Measurements from ENCODE around the gene KCNK16. TPM values are rescaled to one million over a fixed set of nuclear protein-coding genes. Genes with fewer than 3 reads are reported as not detected.

Gene KCNK16
- polyA plus RNA-seq, 1 donor, result not detected

- DNase-seq, result no peak
Observed at GRCh38 chr6:39276379-39276995, 46.0 kb downstream of the KCNK16 start.

GRCh38 chr6:39274903-39275302, 47.6 kb downstream of the KCNK16 start:
- DNase-seq, result no peak

GRCh38 chr6:39274471-39274870, 48.0 kb downstream of the KCNK16 start:
- no peak for DNase-seq

- no peak for DNase-seq
Observed at GRCh38 chr6:39273406-39273821, 49.1 kb downstream of the KCNK16 start.

- no peak for DNase-seq
Observed at GRCh38 chr6:39269961-39270360, 52.5 kb downstream of the KCNK16 start.

- no peak for DNase-seq
Observed at GRCh38 chr6:39268721-39269120, 53.8 kb downstream of the KCNK16 start.

GRCh38 chr6:39268171-39268570, 54.3 kb downstream of the KCNK16 start:
- DNase-seq, result no peak

- DNase-seq, result no peak
Observed at GRCh38 chr6:39266782-39267355, 55.6 kb downstream of the KCNK16 start.

GRCh38 chr6:39266375-39266774, 56.1 kb downstream of the KCNK16 start:
- no peak for DNase-seq

Other genes starting within 250 kb of the KCNK16 start
- 20.9 TPM for gene SAYSD1, start 207.5 kb downstream of the KCNK16 start, polyA plus RNA-seq (ENCODE audit: insufficient read length)
- gene KCNK5, start 93.2 kb downstream of the KCNK16 start, polyA plus RNA-seq (ENCODE audit: insufficient read length), result 9.6 TPM
- not detected for gene KCNK17, start 8.3 kb downstream of the KCNK16 start, polyA plus RNA-seq (ENCODE audit: insufficient read length)

All from left kidney (tissue), 2 donors.